A549 (cell line): ENCODE data around the gene EXOC4. TPM values are rescaled to one million over a fixed set of nuclear protein-coding genes. Genes with fewer than 3 reads are reported as not detected.

Experiments used
- ATAC-seq, 2 experiments: fragments of 200-7000 bp in 1 of 2; fragments of >200 bp in 1 of 2; cut with Nextera tagmentation in 1 of 2; cut with Tn5 transposase in 1 of 2; 3 replicates each; pipeline versions ENCODE4 v1.8.0 to v1.9.1; 2018 to 2020; ENCODE audit warnings: mild to moderate bottlenecking in 1 of 2, moderate library complexity in 1 of 2
- CTCF ChIA-PET: fragments of 300-600 bp; sonication (Branson Sonifier 250); formaldehyde crosslinking; extraction: SDS; loops from one replicate; lab custom pipeline; 2021; ENCODE audit warnings: antibody characterized with exemption, inconsistent platforms; lab: Yijun Ruan, JAX
- POLR2A ChIA-PET: fragments of 350-600 bp; formaldehyde crosslinking; extraction: SDS; loops from one replicate; lab custom pipeline; 2021; ENCODE audit warnings: antibody characterized with exemption, inconsistent platforms; lab: Yijun Ruan, JAX
- DNase-seq, 2 experiments: peaks; one replicate each; pipeline versions ENCODE4 v3.0.0 to v3.0.0-alpha.2; 2011 to 2016; ENCODE audit warnings: low read depth in 1 of 2, low spot score in 1 of 2
- FAIRE-seq: peaks from 2 replicates; lab custom pipeline; 2011; peaks lifted over from hg19 to GRCh38; lab: Jason Lieb, UNC
- H3K27ac ChIP-seq, 2 experiments: fragments of >200 bp; sonication (Bioruptor Twin); formaldehyde crosslinking; 3 replicates each; pipeline ENCODE4 v1.5.1; 2016 to 2017
- H3K4me1 ChIP-seq: fragments of >200 bp; sonication (Bioruptor Twin); formaldehyde crosslinking; 3 replicates; pipeline ENCODE4 v1.6.1; 2016
- H3K4me2 ChIP-seq: fragments of >200 bp; sonication (Bioruptor Twin); formaldehyde crosslinking; 3 replicates; pipeline ENCODE4 v1.6.1; 2016
- H3K4me3 ChIP-seq: fragments of >200 bp; sonication (Bioruptor Twin); formaldehyde crosslinking; 3 replicates; pipeline ENCODE4 v1.5.1; 2016
- H3K9me3 ChIP-seq: fragments of >200 bp; sonication (Bioruptor Twin); formaldehyde crosslinking; 3 replicates; pipeline ENCODE4 v1.6.1; 2016
- BHLHE40 ChIP-seq: IDR thresholded peaks from 2 replicates; pipeline ENCODE4 v1.6.1; 2012; ENCODE audit warnings: low read depth, low read length, inconsistent platforms
- EHF ChIP-seq: fragments of 250-450 bp; sonication (Bioruptor Pico); IDR thresholded peaks from 2 replicates; pipeline ENCODE4 v1.5.0; 2020; ENCODE audit warnings: mild to moderate bottlenecking
- EHMT2 ChIP-seq: fragments of 200-600 bp; sonication (generic); IDR thresholded peaks from 2 replicates; pipeline ENCODE4 v1.6.1; 2016; ENCODE audit warnings: antibody characterized with exemption, low read depth, mild to moderate bottlenecking, moderate library complexity
- ESRRA ChIP-seq: fragments of 150-350 bp; IDR thresholded peaks from 2 replicates; pipeline ENCODE4 v1.6.1; 2014; ENCODE audit warnings: mild to moderate bottlenecking, low read length, borderline replicate concordance
- FOXS1 ChIP-seq: fragments of 250-450 bp; sonication (Bioruptor Pico); IDR thresholded peaks from 2 replicates; pipeline ENCODE4 v1.5.0; 2020; ENCODE audit warnings: mild to moderate bottlenecking, moderate library complexity
- GATA3 ChIP-seq: IDR thresholded peaks from 2 replicates; pipeline ENCODE4 v1.6.1; 2012; ENCODE audit warnings: borderline replicate concordance
- HEYL ChIP-seq: fragments of 250-450 bp; sonication (Bioruptor Pico); IDR thresholded peaks from 2 replicates; pipeline ENCODE4 v1.8.0; 2021; ENCODE audit warnings: mild to moderate bottlenecking, moderate library complexity
- JUNB ChIP-seq: fragments of >200 bp; sonication (Bioruptor Twin); formaldehyde crosslinking; IDR thresholded peaks from 2 replicates; pipeline ENCODE4 v1.6.1; 2016
- MAZ ChIP-seq: fragments of 150-350 bp; IDR thresholded peaks from 2 replicates; pipeline ENCODE4 v1.6.1; 2014; ENCODE audit warnings: antibody characterized with exemption, low read depth, low read length, borderline replicate concordance
- NPAS2 ChIP-seq: fragments of 250-450 bp; sonication (Bioruptor Pico); IDR thresholded peaks from 2 replicates; pipeline ENCODE4 v1.8.0; 2022; ENCODE audit warnings: mild to moderate bottlenecking, moderate library complexity, borderline replicate concordance
- NR3C1 ChIP-seq: fragments of >200 bp; sonication (Bioruptor Twin); formaldehyde crosslinking; IDR thresholded peaks from 3 replicates; pipeline ENCODE4 v1.6.1; 2017
- PHF8 ChIP-seq: fragments of 200-600 bp; sonication (generic); IDR thresholded peaks from 2 replicates; pipeline ENCODE4 v1.6.1; 2016; ENCODE audit warnings: low read depth, mild to moderate bottlenecking, antibody characterized with exemption, moderate library complexity, borderline replicate concordance
- RAD21 ChIP-seq, 2 experiments: fragments of >200 bp in 1 of 2; sonication (Bioruptor Twin) in 1 of 2; formaldehyde crosslinking in 1 of 2; IDR thresholded peaks in 1 of 2; conservative IDR thresholded peaks in 1 of 2; 2 replicates in 1 of 2; 3 replicates in 1 of 2; pipeline ENCODE4 v1.6.1; 2012 to 2018; ENCODE audit warnings: inconsistent platforms in 1 of 2
- RCOR1 ChIP-seq: fragments of 150-350 bp; IDR thresholded peaks from 2 replicates; pipeline ENCODE4 v1.6.1; 2014; ENCODE audit warnings: antibody characterized with exemption, low read length, low read depth
- RNF2 ChIP-seq: fragments of 200-600 bp; sonication (generic); IDR thresholded peaks from 2 replicates; pipeline ENCODE4 v1.6.1; 2016; ENCODE audit warnings: low read depth, mild to moderate bottlenecking, antibody characterized with exemption, moderate library complexity, borderline replicate concordance
- SREBF2 ChIP-seq: fragments of 450-650 bp; IDR thresholded peaks from 2 replicates; pipeline ENCODE4 v1.6.1; 2014; ENCODE audit warnings: mild to moderate bottlenecking, moderate library complexity
- TP53 ChIP-seq: fragments of 250-450 bp; sonication (Bioruptor Pico); IDR thresholded peaks from 2 replicates; pipeline ENCODE4 v1.5.0; 2021; ENCODE audit warnings: mild to moderate bottlenecking, moderate library complexity
- ZFP36 ChIP-seq: fragments of 450-650 bp; IDR thresholded peaks from 2 replicates; pipeline ENCODE4 v1.6.1; 2014; ENCODE audit warnings: borderline replicate concordance; ENCODE audit not compliant: partially characterized antibody
- WGBS: methylation state at CpG from one replicate; pipeline ENCODE4 v1.1.6; 2017; ENCODE audit errors: missing lambda C conversion rate; 5-methylcytosine and 5-hydroxymethylcytosine counted together
- polyA plus RNA-seq, 4 experiments: library from polyadenylated mRNA; depleted of rRNA in 3 of 4; stranded (reverse); fragments of >200 nt; fragmentation: RNase III in 1 of 4; extraction: RNeasy Plus Mini Kit Qiagen cat#74134 plus additional on column Dnase treatment in 1 of 4; gene quantifications; 2 replicates in 3 of 4; 3 replicates in 1 of 4; pipeline ENCODE4 v1.2.3, GENCODE V29; 2011 to 2017
- TF ChIP-seq, protein P1 (sequence below): IDR thresholded peaks from 2 replicates; pipeline ENCODE4 v1.6.1; 2012
- TF ChIP-seq, protein P2 (sequence below): fragments of >200 bp; sonication (Bioruptor Twin); formaldehyde crosslinking; IDR thresholded peaks from 2 replicates; pipeline ENCODE4 v1.6.1; 2016
- TF ChIP-seq, protein P3 (sequence below): fragments of 200-600 bp; sonication (generic); IDR thresholded peaks from 2 replicates; pipeline ENCODE4 v1.6.1; 2016; ENCODE audit warnings: antibody characterized with exemption, mild to moderate bottlenecking, moderate library complexity
- TF ChIP-seq, protein P4 (sequence below): fragments of 150-350 bp; IDR thresholded peaks from 2 replicates; pipeline ENCODE4 v1.6.1; 2014; ENCODE audit warnings: low read depth, mild to moderate bottlenecking, low read length

The EXOC4 gene
- polyA plus RNA-seq, 2 of the 4 experiments (the other 2 are of a cell fraction), result 33.4 to 73.1 TPM

DNA sequence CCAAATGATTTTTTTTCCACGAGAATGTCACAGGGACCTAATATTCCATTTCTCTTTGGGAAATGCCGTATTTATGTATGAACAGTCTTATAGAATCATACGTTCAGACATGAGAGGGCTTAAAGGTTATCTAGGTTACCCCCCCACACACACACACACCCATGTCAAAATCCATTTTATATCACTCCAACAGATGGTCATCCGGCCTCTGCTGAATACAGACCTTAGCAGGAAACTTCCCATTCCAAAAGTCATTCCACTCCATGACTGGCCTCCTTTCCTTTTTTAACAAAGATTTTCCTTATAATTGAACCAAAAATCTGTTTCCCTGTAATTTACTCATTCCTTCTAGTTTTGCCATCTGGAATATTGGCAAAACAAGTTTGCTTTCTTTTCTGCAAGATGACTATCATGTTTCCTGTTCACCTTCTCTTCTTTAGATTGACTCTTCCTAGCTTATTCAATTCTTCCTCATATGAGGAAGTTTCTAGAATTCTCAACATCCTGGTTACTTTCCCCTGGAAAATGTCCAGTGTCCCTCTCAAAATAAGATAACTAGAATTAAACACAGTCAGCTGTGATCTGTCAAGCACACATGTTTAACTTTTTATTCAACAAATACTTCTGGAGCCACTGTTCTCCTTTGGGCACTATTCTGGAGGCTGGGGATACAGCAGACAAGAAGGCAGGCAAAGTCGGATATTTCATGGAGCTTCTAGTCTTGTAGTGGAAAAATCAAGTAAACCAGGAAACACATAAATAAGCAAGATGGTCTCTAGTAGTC is 597.8 kb downstream of the EXOC4 start:
- 91% methylated on average over 5 of the region's 5 CpGs for WGBS
- no peak for ATAC-seq
- peaks cover 25% of the 10 kb centered on the region for H3K4me1 ChIP-seq
- POLR2A ChIA-PET, result no interaction called here
- no peak overlapping the region for H3K4me3 ChIP-seq
- FAIRE-seq, result no peak
- no peak overlapping the region for H3K4me2 ChIP-seq
- no peak for TF ChIP-seq SREBF2
- no peak for TF ChIP-seq NPAS2 (CRISPR knock-in tag)
- no peak for TF ChIP-seq NR3C1
- no peak for TF ChIP-seq MAZ
- no peak for TF ChIP-seq EHMT2
- no peak for TF ChIP-seq HEYL
- no peak for TF ChIP-seq TP53 (CRISPR knock-in tag)
- TF ChIP-seq RAD21 (conservative IDR thresholded peaks at IDR 0.05 in 1 of 2, IDR thresholded peaks at IDR 0.05 in 1 of 2), result no peak
- TF ChIP-seq RCOR1, result no peak
- TF ChIP-seq, protein P1, sequence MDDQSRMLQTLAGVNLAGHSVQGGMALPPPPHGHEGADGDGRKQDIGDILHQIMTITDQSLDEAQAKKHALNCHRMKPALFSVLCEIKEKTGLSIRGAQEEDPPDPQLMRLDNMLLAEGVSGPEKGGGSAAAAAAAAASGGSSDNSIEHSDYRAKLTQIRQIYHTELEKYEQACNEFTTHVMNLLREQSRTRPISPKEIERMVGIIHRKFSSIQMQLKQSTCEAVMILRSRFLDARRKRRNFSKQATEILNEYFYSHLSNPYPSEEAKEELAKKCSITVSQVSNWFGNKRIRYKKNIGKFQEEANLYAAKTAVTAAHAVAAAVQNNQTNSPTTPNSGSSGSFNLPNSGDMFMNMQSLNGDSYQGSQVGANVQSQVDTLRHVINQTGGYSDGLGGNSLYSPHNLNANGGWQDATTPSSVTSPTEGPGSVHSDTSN, result no peak
- TF ChIP-seq, protein P2, sequence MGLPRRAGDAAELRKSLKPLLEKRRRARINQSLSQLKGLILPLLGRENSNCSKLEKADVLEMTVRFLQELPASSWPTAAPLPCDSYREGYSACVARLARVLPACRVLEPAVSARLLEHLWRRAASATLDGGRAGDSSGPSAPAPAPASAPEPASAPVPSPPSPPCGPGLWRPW, result no peak
- no peak for TF ChIP-seq GATA3
- TF ChIP-seq ZFP36, result no peak
- DNase-seq, result no peak
- no peaks in the 10 kb centered on the region for H3K9me3 ChIP-seq
- no peak overlapping the region for H3K27ac ChIP-seq
- CTCF ChIA-PET, result interaction anchor here (0.9 kb wide), 1 partner anchor 20 kb away, joined by 3 read pairs; no protein-coding TSS in a partner anchor

DNA sequence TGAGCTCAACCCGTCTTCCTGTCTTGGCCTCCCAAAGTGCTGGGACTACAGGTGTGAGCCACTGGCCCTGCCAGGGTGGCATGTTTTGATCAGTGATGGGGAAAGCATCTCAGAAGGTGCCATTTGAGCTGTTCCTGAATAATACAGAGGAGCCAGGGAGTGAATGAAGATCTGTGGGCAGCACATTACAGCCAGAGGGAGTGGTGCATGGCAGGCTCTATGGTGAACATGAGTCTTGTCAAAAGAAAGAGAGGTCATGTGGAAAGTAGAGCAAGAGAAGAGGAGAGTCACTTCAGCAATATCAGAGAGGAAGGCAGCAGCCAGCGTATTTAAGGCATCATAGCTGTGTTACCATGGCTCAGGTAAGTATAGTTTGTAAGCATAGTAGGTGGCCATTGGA is 598.5 kb downstream of the EXOC4 start:
- 0 out of 6 replicates have a peak overlapping the region, but pooled peaks of 1 of the 2 experiments have one; percentile 22 for H3K27ac ChIP-seq
- 91% methylated on average over 2 of the region's 2 CpGs for WGBS
- H3K9me3 ChIP-seq, result no peaks in the 10 kb centered on the region
- no peak overlapping the region for H3K4me3 ChIP-seq
- FAIRE-seq, result no peak
- no peak for TF ChIP-seq RNF2
- TF ChIP-seq PHF8, result no peak
- no peak for TF ChIP-seq FOXS1 (CRISPR knock-in tag)
- TF ChIP-seq ZFP36, result no peak
- TF ChIP-seq EHMT2, result no peak
- no peak for TF ChIP-seq ESRRA
- TF ChIP-seq NR3C1, result no peak
- no peak for TF ChIP-seq BHLHE40
- TF ChIP-seq JUNB, result no peak
- TF ChIP-seq EHF, result no peak
- TF ChIP-seq, protein P2, result no peak
- TF ChIP-seq, protein P3, sequence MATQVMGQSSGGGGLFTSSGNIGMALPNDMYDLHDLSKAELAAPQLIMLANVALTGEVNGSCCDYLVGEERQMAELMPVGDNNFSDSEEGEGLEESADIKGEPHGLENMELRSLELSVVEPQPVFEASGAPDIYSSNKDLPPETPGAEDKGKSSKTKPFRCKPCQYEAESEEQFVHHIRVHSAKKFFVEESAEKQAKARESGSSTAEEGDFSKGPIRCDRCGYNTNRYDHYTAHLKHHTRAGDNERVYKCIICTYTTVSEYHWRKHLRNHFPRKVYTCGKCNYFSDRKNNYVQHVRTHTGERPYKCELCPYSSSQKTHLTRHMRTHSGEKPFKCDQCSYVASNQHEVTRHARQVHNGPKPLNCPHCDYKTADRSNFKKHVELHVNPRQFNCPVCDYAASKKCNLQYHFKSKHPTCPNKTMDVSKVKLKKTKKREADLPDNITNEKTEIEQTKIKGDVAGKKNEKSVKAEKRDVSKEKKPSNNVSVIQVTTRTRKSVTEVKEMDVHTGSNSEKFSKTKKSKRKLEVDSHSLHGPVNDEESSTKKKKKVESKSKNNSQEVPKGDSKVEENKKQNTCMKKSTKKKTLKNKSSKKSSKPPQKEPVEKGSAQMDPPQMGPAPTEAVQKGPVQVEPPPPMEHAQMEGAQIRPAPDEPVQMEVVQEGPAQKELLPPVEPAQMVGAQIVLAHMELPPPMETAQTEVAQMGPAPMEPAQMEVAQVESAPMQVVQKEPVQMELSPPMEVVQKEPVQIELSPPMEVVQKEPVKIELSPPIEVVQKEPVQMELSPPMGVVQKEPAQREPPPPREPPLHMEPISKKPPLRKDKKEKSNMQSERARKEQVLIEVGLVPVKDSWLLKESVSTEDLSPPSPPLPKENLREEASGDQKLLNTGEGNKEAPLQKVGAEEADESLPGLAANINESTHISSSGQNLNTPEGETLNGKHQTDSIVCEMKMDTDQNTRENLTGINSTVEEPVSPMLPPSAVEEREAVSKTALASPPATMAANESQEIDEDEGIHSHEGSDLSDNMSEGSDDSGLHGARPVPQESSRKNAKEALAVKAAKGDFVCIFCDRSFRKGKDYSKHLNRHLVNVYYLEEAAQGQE, result no peak
- TF ChIP-seq, protein P4, sequence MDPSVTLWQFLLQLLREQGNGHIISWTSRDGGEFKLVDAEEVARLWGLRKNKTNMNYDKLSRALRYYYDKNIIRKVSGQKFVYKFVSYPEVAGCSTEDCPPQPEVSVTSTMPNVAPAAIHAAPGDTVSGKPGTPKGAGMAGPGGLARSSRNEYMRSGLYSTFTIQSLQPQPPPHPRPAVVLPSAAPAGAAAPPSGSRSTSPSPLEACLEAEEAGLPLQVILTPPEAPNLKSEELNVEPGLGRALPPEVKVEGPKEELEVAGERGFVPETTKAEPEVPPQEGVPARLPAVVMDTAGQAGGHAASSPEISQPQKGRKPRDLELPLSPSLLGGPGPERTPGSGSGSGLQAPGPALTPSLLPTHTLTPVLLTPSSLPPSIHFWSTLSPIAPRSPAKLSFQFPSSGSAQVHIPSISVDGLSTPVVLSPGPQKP, result no peak
- TF ChIP-seq, all 56 proteins: peak for 0
- POLR2A ChIA-PET, result no interaction called here
- peaks cover 25% of the 10 kb centered on the region for H3K4me1 ChIP-seq
- ATAC-seq (no peak), DNase-seq (no peak)
- H3K4me2 ChIP-seq, result no peak overlapping the region
- CTCF ChIA-PET, result interaction anchor here (0.6 to 0.9 kb wide), 2 partner anchors 19 to 303 kb away, joined by 3 to 5 read pairs; no protein-coding TSS in a partner anchor
